Measurements from ENCODE around the gene CACNA2D1.

CACNA2D1 gene

GRCh38 chr7:82212466-82212865 is 231.1 kb downstream of the CACNA2D1 start:
- no peak for DNase-seq

DNA sequence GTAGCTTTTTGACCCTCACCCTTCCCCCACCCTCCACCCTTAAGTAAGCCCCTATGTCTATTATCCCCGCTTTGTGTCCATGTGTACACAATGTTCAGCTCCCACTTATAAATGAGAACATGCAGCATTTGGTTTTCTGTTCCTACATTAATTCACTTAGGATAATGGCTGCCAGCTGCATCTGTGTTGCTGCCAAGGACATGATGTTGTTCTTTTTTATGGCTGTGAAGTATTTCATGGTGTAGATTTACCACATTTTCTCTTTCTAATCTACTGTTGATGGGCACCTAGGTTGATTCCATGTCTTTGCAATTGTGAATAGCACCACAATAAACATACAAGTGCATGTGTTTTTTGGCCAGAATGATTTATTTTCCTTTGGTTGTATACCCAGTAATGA is 232.2 kb downstream of the CACNA2D1 start:
- no peak for DNase-seq

DNA sequence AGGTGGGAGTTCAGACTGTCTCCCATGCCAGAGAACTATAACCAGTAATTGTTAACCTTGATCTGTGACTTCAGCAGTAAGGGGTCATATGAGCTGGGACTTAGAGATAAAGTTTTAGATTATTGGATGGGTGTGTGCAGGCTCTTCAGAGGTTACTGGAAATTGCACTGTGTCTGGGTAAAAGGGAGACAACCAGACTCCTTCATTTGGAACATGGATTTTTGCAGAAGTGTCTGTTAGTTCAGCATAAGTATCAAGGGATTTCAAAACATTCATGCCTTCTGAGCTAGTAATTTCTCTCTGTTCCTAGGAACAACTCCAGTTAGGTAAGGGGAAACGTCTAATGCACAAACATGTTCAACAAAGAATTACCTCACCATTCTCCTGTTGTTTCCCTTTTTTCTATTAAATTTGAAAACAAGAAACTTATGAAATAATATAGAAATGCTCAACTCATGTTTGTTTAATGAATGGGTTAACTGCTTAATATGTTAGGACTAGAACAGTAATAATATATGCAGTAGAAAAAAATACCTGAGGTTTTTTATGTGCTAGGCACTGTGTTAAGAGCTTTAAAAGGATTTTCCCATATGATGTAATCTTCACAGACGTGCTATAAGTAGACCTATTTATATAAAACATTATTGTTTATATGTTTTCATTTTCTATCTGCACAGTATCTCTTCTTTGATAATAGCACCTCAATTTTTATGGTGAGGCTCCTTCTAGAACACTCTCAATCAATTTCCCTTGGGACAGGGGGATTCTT is 233.0 kb downstream of the CACNA2D1 start:
- no peak for DNase-seq

DNA sequence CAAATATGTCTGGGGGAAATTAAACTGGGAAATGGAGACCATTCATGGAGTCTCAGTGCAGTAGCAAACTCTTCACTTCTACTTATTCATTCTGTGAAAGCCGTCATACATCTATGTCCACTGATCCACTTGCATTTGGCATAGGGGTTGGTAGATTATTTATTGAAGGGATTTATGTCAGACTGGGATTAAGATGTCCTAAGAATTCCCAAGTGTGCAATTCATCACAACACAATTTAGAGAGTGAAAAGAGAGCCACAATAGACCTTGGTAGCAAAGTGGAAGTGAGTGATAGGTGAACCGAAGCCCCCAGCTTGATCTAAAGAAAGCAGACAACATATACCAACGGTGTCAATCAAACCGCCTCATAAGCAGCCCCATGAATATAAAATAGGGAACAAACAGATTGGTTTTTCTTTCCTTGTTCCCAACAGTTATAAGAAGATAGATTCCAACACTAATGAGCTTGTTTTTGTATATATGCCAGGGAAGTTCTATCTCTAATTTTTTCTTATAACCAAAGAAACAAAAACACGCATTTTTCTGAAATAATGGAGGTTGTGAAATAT is 234.3 kb downstream of the CACNA2D1 start:
- DNase-seq, result peak in 1 of 2 experiments; percentile 8

- no peak for DNase-seq
Observed at GRCh38 chr7:82204694-82205093, 238.9 kb downstream of the CACNA2D1 start.

GRCh38 chr7:82202965-82203364 is 240.6 kb downstream of the CACNA2D1 start:
- no peak for DNase-seq

DNA sequence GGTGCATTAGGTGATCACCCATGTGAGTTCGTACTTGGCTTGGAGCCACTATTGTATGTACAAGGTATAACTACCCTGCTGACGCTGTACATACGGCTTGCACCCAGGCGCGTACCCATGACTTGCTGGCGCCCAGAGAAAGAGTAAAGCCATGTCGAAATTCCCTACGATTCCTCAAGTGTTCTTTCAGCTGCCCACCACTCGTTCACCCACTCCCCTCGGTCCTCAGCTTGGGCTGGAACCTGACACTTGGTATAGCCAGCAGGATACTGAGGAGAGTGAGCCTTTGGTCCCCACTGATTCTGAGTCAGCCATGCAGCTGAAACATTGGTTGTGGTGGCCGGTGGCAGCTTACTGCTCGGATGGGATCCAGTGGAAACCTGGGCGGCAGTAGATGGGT is 241.5 kb downstream of the CACNA2D1 start:
- DNase-seq, result no peak

- DNase-seq, result no peak
Observed at GRCh38 chr7:82200601-82201000, 243.0 kb downstream of the CACNA2D1 start.

DNA sequence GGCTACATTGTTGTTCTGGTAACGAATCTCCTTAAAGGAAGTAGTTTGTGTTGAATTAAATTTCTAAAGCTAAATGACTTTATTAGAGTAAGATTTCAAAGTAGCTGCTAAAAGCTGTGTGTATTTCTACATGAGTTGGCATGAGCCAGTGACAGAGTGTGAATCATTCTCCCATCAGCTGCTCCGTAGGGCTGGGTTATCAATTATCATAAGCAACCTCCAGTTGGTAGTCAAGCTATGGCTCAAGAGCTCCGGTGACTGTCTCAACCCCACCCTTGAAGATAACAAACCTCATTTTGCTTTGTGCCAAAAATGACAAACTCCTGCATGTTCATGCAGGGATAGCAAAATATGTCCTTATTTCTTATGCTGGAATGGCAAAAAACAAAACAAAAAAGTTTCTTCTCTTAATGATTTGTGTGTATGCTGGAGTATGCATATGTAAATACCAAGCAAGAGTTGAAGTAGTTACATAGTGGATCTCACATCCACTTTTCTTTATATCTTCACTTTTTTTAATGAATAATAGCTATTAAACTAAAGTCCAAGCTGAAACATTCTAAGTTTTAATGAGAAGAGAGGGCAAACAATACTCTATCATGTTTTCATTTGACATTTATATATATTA is 249.4 kb downstream of the CACNA2D1 start:
- peak in 1 of 2 experiments; percentile 63 for DNase-seq

DNA sequence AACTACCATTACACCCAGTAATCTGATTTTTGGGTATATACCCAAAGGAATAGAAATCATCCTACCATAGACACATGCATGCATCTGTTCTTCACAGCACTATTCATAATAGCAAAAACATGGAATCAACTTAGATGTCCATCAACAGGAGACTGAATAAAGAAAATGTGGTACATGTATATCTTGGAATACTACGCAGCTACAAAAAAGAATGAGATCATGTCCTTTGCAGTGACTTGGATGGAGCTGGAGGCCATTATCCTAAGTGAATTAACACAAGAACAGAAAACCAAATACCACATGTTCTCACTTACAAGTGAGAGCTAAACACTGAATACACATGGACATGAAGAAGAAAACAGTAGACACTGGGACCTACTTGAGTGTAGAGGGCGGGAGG is 254.9 kb downstream of the CACNA2D1 start:
- no peak for DNase-seq

DNA sequence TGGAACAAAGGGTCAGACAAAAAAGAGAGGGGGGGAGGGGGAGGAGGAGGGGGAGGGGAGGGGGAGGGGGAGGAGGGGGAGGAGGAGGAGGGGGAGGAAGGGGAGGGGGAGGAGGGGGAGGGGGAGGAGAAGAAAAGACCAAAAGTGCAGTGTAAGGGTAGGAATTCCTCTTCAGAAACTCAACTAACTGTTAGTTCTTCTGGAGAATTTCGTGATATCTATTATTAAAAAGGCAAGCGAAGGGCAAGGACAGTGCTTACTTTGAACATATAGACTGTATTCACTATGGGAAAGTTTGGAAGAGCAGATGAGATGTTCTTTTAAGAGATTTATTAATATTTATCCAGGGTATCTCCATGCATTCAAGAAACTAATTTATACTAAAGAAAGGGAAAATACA is 258.1 kb downstream of the CACNA2D1 start:
- DNase-seq, result no peak

GRCh38 chr7:82183634-82184033 is 259.9 kb downstream of the CACNA2D1 start:
- DNase-seq, result no peak

- DNase-seq, result no peak
Observed at GRCh38 chr7:82179311-82179710, 264.3 kb downstream of the CACNA2D1 start.

- no peak for DNase-seq
Observed at GRCh38 chr7:82175319-82175718, 268.3 kb downstream of the CACNA2D1 start.

- no peak for DNase-seq
Observed at GRCh38 chr7:82173400-82174021, 270.1 kb downstream of the CACNA2D1 start.

DNA sequence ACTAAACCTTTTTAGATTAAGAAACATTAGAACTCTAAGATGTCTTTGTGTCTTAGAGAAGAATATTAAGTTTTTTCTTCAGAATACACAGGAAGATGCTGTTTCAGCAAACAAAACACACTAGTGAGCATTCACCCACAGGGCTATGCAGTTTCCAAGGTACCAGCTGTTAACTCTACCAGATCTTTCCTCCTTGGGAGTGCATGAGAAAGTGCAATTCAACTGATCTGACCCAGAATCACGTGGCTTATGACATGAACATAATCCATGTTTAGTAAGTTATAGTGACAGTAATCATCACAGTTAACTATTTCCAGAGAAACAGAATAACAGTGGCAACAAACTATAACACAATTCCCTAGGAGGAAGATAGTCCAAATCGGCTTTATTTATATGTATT is 270.7 kb downstream of the CACNA2D1 start:
- peak in 1 of 2 experiments; percentile 18 for DNase-seq

DNA sequence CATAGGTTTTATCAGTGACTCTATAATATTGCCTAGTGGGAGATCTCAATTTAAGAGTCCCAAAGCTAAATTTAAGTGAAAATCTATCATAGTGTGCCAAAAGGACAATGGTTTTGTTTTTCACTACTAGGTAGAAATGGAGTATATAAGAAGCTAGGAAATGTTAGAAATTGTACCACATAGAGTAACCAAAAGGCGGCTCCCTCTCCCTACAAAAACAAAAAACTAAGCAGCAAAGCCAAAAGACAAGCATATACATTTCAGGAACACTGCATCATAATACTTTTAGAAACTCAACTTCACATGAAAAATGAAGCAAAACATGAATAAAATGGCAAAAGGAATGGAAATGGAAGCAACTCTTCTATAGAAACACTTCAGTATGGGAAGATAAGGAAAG is 271.6 kb downstream of the CACNA2D1 start:
- DNase-seq, result peak in 1 of 2 experiments; percentile 11

DNA sequence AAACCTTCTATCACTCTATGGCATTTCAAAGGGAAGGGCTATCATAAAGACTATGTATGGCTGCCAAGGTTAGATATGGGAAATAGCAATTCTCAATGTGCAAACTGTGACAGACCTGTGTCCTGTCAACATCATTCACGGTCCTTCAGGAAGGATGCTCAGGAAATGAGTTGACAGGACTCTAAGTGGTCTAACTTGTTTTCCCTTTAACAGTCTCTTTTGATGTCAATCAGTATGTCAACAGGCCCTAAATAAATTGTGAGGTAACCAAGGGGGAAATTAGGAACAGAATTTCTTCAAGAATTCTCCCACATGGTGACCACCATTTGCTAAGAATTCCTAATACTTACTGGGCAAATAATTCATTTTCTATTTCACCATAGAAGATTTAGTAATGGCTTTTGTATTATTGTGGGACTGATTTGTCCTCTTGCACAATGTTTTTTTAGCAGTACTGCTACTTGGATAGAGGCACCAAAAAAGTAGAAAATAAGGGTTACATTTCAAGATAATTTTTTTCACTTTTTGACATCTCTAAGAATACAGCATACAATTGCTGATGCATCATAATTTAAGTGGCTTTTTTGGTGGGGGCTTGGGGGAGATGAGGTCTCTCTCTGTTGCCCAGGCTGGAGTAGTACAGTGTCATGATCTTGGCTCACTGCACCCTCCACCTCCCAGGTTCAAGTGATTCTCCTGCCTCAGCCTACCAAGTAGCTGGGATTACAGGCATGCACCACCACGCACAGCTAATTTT is 275.8 kb downstream of the CACNA2D1 start:
- no peak for DNase-seq

- no peak for DNase-seq
Observed at GRCh38 chr7:82166260-82167015, 277.1 kb downstream of the CACNA2D1 start.

DNA sequence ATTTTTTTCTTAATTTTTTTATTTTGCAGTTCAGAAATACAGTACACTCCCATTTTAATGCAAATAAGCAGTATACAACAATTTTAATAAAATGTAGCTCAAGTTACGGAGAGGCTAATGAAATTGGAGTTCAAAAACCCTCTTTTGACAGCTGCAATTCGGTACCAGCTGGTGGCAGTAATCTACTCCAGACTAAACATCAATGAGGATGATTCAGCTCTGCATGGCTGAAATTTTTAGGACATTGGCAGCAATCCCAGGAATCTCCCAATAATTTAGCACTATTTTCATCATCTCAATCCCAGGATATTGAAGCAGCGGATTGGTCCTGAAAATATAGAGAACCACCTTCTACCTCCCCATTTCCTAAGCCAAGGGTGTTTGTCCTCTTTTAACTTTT is 278.8 kb downstream of the CACNA2D1 start:
- DNase-seq, result peak; percentile 77 to 85

DNA sequence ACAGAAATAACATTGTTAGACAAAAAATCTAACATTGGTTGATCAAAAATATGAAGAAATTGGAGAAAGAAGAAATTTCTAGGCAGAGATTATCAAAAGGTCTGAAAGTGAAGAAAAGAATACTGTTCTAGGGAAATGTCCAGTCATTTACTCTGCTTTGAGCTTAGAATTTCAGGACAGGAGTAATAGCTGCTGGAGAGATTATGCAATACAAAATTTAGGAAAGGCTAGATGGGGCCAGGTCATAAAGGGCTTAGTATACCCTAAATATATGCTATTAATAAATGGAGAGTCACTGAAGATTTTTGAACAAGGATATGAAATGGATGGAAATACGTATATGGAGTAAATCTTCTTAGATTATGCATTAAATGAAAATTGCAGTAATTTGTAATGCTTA is 279.2 kb downstream of the CACNA2D1 start:
- no peak for DNase-seq

- peak in 1 of 2 experiments; percentile 33 for DNase-seq
Observed at GRCh38 chr7:82163586-82163985, 280.0 kb downstream of the CACNA2D1 start.
